Tibial nerve (tissue), 4 donors: ENCODE measurements around the gene LRRC27.

Source experiments
- CTCF ChIP-seq, 5 experiments: fragments of 200-600 bp in 3 of 5; fragments of 450-650 bp in 2 of 5; sonication (generic) in 3 of 5; IDR thresholded peaks; one replicate each; pipeline ENCODE4 v1.5.1; 2016 to 2019; ENCODE audit warnings: antibody characterized with exemption in 5 of 5, mild to moderate bottlenecking in 3 of 5, moderate library complexity in 2 of 5
- EP300 ChIP-seq, 2 donors: sonication (generic); formaldehyde crosslinking; IDR thresholded peaks; one replicate each; pipeline ENCODE4 v1.6.1; 2017; ENCODE audit warnings: antibody characterized with exemption in 2 of 2, mild to moderate bottlenecking in 1 of 2
- POLR2A ChIP-seq, 2 donors: fragments of 450-650 bp; IDR thresholded peaks; one replicate each; pipeline ENCODE4 v1.6.1; 2017; ENCODE audit warnings: antibody characterized with exemption in 2 of 2, mild to moderate bottlenecking in 2 of 2, moderate library complexity in 2 of 2

DNA sequence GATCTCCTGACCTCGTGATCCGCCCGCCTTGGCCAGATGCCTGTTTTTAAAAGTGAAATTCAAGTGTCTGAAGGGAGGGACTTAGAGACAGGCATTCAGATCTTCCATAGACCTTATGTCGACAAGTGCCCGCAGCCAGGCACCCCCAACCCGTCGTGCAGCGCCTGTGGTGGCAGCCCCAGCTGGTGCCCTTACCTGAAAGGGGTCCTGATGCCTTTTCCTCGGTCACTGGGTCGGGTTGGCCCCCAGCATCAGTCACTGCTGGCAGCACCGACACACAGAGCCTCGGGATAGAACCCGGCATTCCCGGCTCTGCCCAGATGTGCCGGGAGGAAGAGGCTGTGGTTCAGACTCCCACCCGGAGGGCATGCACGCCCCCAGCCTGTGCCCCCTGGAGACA is 23.3 kb downstream of the LRRC27 start:
- TF ChIP-seq CTCF (IDR thresholded peaks at IDR 0.05) (no peak), POLR2A (IDR thresholded peaks at IDR 0.05) (no peak), EP300 (IDR thresholded peaks at IDR 0.05) (no peak)
